ENCODE results near the gene RNF224.
A peak's percentile ranks its signal among the peaks of the same experiment; 100 is the strongest.
"Not testable (repeated sequence)": the region's sequence is repeated elsewhere in the genome, so short reads cannot be mapped to it uniquely, and the experiment has no call there.

The RNF224 gene

DNA sequence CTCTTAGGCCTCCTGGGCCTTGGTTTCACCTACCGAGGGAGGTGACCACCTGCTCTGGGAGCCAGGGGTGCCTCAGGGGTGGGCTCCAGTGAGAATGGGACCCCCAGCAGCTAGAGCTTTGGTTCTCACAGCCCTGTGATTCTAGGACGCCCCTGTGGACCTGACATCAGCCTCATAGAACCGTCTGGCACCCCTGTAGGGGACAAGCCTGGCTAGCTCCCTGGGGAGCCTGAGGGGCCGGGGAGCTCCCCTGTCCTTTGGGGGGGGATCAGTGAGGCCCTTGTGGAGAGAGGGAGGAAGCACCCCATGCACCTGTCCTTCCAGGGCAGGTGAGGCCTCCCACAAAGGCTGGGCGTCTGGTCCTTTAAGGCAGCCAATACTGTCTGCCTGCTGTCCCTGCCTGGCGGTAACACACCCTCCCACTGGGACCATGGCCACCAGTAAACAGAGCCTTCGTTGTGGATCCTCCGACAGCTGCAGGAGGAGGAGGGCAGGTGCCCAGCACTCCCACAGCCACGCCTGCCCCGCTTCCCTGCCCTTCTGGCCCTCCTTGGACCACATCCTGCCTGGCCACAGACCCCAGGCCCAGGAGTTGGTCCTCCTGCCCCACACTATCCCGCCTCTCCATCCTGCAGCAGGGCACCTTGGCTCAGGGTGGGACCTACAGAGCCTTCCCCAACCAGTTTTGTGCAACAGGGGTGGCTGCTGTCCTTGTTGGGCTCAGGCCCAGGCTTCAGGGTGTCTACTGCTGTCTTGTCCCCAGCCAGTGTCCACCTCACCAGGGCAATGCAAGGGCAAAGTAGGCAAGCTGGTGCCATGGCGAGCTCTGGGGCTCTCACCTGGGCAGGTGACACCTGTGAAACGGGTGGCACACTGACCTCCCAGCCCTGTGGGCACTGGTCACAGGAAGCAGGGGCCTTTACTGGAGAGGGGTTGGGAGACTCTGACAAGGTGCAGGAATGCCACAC is 10.7 kb downstream of the RNF224 start:
- DNase-seq (ENCODE audit: low spot score) (no peak), FAIRE-seq (no peak)

- not testable (repeated sequence) for DNase-seq (ENCODE audit: low spot score); FAIRE-seq
These were observed 12.4 kb downstream of the RNF224 start for GRCh38 chr9:137239541-137240200.

GRCh38 chr9:137240318-137240840 is 13.1 kb downstream of the RNF224 start:
- DNase-seq (ENCODE audit: low spot score) (peak; percentile 69), FAIRE-seq (no peak)

DNA sequence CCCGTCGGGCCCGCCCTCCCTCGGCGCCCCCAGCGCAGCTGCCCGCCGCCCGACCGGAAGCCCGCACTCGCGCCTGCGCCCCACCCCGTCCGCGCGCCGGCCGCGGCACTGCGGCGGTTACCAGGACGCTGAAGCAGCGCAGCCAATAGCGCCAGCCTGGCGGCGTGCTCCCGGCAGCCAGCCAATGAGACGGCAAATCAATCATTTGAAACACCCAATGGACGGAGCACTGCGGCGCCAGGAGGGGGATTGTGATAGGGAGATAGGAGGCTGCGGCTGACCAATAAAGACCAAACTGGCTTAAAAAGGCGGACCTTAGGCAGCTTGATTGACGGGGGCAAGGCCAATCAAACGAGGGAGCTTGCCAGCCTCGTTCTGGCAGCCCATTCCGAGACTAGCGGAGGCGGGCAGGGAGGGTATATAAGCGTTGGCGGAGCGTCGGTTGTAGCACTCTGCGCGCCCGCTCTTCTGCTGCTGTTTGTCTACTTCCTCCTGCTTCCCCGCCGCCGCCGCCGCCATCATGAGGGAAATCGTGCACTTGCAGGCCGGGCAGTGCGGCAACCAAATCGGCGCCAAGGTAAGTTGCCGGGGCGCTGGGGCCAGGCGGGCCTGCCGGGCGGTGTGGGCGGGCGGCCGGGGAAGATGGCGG is 13.7 kb downstream of the RNF224 start, which contains the start of gene TUBB4B:
TUBB4B (plus strand) TSS at position 447 of the 649 bp plus-strand sequence; CDS start at position 521, 74 bp downstream.
- FAIRE-seq = peak; percentile 94
- peak; percentile 100 for DNase-seq (ENCODE audit: low spot score)

- DNase-seq (ENCODE audit: low spot score) (no peak), FAIRE-seq (no peak)
These were observed 14.4 kb downstream of the RNF224 start for GRCh38 chr9:137241490-137242268.

GRCh38 chr9:137242269-137243203 is 15.2 kb downstream of the RNF224 start:
- DNase-seq (ENCODE audit: low spot score) = no peak
- no peak for FAIRE-seq

DNA sequence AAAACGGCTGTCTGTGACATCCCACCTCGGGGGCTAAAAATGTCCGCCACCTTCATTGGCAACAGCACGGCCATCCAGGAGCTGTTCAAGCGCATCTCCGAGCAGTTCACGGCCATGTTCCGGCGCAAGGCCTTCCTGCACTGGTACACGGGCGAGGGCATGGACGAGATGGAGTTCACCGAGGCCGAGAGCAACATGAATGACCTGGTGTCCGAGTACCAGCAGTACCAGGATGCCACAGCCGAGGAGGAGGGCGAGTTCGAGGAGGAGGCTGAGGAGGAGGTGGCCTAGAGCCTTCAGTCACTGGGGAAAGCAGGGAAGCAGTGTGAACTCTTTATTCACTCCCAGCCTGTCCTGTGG is 15.9 kb downstream of the RNF224 start:
- DNase-seq (ENCODE audit: low spot score); FAIRE-seq: not testable (repeated sequence)

DNA sequence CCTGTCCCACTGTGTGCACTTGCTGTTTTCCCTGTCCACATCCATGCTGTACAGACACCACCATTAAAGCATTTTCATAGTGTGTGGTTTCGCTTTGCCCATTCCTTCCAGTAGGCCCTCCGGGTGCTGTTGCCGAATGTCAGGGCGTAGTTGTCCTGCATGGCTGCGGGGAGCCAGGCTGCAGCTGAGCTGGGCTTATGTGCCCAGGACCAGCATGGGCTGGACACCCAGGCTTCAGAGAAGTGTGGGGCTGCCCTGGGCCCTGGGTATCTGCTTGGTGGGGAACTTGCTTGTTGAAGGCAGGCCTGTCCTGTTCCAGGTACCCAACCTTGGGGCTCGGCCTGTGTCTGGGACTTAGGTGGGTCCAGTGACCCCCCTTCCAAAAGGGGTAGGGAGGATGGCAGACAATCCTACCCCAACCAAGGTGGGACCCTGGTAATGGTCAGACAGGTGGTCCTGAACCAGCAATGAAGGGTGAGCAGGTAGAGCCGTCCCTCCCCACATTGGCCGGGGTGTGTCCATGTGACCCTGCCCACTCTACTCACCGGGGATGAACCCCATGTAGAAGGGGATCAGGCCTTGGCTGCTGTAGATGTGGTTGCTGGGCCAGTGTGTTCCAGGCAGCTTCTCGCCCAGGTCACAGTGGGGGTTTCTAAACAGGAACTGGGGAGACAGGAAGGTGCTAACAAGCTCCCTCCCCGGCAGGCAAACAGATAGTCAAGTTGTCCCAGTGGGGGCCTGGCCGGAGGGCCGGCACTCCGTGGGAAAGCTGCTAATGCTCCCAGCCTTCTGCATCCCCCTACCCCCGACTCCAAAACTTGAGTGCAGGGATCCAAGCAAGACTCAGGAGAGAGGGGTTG is 16.6 kb downstream of the RNF224 start:
- FAIRE-seq (no peak), DNase-seq (ENCODE audit: low spot score) (peak; percentile 16)

- FAIRE-seq = no peak
- no peak for DNase-seq (ENCODE audit: low spot score)
These were observed 17.5 kb downstream of the RNF224 start for GRCh38 chr9:137244486-137245449.

DNA sequence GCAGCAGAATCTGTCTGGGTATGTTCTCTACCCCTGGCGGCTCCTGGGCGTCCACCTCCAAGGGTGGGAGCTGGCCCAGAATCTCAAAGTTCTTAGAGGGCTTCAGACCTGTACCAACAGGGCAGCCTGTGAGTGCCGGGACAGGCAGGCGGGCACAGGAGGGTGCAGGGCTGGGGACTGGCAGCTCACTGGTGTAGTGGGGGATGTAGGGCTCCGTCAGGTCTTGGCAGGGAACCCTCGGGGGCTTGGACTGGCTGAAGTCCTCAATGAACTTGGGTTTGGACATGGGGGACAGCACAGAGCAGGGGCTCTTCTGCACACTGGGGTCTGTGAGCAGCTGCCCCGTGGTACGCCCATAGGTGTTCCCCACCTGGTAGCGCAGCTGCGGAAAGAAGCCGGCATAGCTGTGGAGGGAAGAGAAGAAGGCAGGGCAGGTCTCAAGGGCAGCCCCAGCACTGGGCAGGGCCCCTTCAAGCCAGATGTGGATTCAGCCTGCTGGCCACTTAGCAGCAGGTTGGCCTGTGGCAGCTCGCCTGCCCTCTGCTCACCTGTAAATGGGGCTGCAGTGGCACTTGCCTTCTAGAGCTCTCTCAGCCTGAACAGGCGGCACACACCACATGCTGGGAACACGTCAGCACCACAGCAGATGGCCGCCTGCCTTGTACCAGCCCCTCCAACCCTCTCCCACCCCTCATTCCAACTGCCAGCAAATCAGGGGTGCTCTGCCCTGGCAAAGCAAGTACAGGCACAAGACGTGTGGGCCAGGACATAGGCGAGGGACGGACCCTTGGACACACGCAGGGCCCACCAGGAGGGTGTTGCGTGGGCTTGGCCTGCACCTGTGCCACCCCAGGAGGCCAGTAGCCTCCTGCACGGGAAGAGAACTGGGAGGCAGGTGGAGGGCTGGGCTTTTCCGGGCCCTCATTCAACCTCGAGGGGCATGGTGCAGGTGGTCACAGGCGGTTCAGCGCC is 18.4 kb downstream of the RNF224 start:
- DNase-seq (ENCODE audit: low spot score) = no peak
- FAIRE-seq = no peak

- no peak for FAIRE-seq
- DNase-seq (ENCODE audit: low spot score) = no peak
These were observed 20.0 kb downstream of the RNF224 start for GRCh38 chr9:137247135-137247915.

DNA sequence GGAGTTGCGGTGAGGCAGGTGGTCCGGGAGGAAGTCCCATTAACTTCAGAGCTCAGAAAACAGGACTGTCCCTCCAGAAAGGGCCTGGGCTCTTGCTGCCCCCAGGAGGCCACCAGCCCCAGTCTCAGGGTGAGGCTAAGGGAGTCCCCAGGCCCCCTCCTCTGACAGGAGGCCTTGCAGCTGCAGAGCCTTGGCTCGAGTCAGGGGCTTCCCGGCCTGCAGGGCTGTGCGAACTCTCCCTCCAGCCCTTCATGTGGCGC is 20.5 kb downstream of the RNF224 start:
- FAIRE-seq (no peak), DNase-seq (ENCODE audit: low spot score) (no peak)

- no peak for FAIRE-seq
- DNase-seq (ENCODE audit: low spot score) = no peak
These were observed 23.3 kb downstream of the RNF224 start for GRCh38 chr9:137250329-137251193.

- DNase-seq (ENCODE audit: low spot score) = no peak
- FAIRE-seq = no peak
These were observed 23.8 kb downstream of the RNF224 start, which contains the start of gene STPG3 for GRCh38 chr9:137251194-137251461. Gene STPG3, plus strand, starts transcription at chr9:137251286. Its CDS starts 1 bp downstream, at chr9:137251287.
